Activated CD4-positive, alpha-beta T cell treated with anti-CD3 and anti-CD28 coated beads, Interleukin-2, amount 50 U/mL, for 24 hours (primary cell): ENCODE results near the gene MYBBP1A.

Experiments
- DNase-seq, 2 donors: peaks; one replicate each; pipeline ENCODE4 v3.0.0-alpha.2; 2020; ENCODE audit warnings: low read depth in 1 of 2, low spot score in 1 of 2

The MYBBP1A gene

DNA sequence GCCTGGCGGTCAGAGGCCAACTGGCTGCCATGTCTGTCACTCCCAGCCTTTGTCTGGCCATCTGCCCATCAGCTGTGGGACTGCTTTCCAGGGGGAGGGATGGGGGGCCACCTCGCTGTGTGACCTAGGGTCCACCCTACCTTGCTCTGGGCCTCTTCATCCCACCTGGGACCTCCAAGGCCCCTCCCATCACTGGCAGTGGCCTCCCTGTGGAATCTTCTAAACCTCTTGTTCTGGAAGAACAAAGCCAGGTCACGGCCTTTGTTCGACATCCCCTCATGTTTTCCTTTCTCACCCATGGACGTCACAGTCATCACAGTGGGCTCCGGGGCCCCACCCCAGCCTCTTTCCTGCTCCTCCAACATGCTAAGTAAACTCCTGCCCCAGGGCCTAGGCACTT is 32.5 kb downstream of the MYBBP1A start:
- no peak for DNase-seq

DNA sequence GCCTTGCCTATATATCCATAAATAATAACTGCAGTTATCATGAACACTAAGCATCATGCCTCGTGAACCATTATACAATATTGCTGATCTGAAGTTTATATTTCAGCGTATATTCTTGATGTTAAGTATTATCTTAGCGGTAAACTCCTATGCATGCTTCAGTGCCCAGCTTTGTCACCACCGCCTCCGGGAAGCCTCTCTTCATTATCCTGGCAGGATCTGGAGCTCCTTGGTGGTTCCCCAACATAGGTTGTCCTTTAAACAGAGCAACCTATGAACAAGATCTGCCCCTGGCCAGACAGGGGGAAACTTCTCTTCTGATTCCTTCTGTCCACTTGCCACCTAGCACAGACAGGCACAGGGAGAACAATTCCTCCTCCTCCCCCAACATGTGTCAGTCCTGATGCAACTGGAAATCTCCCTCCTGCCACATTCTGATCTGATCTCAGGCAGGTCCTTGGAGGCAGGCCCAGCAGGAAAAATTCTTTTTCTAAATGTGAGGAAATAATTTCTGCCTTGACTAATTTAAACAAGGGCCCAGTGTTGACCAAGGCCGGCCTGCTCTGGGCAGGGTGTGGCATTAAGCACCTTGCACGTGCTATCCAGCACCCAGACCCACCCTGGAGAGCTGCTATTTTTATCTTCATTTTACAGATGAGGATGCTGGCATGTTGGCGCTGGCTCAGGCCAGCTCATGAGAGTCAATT is 34.1 kb downstream of the MYBBP1A start:
- DNase-seq, result no peak

DNA sequence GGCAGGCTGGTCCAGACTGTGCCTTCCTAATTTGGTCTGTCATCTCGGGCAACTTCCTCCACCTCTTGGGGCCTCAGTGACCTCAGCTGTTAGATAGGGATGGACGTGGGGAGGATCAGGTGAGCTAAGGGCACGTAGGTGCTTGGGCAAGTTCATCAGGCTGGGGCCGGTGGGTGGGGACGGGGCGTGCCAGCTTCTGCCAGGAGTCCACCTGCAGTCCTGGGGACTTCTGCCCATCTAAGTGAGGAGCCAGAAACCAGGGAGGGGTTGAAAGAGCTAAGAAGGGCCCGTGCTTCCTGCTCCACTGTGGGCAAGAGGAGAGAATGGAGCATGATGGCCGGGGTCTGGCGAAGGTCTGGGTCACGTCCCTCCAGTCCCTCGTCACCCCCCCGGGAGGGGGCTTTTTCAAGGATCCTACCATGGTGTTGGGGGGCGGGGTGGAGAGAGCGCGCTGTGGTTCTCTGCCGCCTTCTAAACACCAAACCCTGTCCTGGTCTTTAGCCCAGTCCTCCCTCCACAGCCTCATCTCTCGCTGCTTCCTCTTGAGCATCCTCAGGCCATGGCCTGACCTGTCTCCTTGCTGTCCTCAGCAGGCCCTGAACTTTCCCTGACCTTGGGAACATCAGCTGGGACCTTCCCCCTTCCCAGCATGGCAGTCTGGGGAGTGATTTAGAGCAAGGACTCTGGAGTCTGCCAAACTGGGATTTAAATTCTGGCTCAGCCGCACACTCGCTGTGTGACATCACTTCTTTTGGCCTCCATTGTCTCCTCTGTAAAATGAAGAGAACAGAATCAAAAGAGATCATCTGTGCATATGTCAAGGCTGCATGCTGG is 34.9 kb downstream of the MYBBP1A start:
- no peak for DNase-seq

DNA sequence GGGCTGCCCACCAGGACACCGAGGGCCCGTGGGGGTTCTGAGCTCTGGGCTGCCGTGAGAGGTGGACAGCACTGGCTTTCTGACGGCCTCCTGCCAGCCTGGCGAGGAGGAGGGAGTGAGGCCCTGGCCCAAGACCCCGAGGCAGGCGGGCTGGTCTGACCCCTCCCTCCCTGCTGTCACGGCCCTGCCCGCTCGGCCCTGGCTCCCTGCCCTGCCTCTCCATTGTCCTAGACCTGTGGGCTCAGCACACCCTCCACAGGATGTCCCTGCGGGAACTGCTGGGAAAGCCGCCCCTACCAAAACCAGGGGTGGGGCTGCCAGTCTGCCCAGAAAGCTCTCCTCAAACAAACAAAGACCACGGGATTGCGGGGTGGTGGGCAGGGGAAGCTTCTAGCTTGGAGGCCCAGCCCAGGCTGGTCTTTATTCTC is 35.8 kb downstream of the MYBBP1A start:
- no peak for DNase-seq

DNA sequence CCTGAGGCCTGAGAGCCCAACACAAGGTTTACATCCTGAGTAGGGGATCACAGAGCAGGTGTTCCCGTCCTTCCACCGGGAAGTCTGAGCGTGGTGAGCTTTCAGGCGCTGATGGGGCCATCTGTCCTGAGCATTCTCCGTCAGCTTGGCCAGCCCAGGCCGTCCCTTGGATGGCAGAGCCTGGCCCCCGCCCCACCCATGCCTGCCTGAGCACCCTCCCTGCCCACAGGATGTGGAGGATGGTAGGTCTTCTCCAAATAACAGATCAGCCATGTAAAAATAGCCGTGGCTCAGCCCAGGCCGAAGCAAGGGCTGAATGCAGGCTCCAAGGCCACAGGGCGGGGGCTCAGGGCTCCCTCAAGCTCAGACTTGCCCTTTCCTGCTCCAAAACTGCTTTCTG is 36.3 kb downstream of the MYBBP1A start:
- DNase-seq, result no peak

DNA sequence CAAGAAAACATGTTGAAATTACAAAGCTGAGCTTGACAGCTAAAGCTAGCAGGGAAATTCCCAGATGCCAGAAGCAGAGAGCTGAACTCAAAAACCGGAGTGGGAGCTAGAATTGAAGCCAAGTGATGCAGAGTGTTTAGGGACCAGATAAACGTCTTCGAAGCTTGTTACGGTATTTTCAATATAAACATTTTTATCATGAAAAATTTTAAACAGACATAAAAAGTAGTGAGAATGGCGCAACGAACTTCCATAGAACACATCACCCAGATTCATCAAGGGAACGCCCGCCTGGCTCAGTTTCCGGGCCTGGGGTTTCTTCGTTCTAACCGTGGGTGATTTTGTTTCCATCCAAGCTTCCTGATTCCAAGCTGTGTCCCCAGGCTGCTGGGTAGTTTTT is 38.4 kb downstream of the MYBBP1A start:
- DNase-seq, result no peak

DNA sequence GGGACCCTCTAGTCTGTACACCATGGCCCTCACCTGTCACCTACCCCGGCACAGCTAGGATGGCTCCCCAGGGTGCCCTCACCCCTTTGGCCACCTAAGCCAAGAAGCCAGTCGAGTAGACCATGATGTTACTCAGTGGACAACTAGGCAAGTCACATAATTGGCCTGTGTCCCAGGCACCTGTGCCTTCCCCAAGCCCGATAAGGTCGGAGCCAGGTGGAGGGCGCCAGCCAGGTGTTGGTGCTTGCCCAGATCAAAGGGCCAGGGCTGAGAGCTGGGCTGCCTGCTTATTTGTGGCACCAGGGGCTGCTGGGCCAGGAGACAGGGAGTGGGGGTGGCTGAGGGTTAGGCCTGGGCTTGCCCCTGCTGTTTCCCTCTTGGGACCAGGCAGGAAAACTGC is 39.7 kb downstream of the MYBBP1A start:
- no peak for DNase-seq

DNA sequence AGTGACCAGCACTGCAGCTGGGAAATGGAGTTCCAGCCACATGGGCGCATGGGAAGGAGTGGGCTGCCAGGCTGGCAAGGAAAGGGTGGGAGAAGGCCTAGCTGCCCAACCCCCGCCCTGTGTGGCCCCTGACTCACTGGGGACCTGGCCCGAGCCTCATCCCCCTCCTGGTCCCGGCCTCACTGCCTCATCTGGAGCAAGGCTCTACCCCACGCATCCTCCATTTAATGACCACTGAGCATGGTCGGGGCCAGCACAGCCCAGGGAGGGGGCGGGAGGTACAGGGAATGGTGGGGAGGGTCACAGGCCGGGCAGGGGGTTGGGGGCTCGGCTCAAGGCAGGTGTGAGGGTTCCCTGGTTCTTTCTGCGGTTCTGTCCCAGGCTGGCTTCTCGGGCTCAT is 40.4 kb downstream of the MYBBP1A start:
- DNase-seq, result no peak

DNA sequence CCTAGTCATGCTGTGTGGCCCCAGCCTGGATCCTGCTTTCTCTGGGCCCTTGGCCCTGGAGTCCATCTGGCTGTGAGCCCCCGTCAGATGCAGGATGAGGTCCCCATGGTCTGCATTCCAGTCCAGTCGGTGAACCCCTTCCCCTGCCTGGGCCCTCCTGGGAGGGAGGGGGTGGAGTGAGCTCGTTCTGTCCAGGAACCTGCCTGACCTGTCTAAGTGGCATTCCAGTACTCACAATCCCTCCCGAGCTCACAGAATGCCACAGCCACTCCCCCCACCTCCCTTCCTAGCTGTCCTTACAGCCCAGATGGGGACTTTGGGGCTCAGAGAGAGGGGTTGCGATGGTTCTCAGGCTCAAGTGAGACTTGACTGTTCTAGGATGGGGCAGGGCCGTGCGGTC is 41.0 kb downstream of the MYBBP1A start:
- DNase-seq, result no peak

DNA sequence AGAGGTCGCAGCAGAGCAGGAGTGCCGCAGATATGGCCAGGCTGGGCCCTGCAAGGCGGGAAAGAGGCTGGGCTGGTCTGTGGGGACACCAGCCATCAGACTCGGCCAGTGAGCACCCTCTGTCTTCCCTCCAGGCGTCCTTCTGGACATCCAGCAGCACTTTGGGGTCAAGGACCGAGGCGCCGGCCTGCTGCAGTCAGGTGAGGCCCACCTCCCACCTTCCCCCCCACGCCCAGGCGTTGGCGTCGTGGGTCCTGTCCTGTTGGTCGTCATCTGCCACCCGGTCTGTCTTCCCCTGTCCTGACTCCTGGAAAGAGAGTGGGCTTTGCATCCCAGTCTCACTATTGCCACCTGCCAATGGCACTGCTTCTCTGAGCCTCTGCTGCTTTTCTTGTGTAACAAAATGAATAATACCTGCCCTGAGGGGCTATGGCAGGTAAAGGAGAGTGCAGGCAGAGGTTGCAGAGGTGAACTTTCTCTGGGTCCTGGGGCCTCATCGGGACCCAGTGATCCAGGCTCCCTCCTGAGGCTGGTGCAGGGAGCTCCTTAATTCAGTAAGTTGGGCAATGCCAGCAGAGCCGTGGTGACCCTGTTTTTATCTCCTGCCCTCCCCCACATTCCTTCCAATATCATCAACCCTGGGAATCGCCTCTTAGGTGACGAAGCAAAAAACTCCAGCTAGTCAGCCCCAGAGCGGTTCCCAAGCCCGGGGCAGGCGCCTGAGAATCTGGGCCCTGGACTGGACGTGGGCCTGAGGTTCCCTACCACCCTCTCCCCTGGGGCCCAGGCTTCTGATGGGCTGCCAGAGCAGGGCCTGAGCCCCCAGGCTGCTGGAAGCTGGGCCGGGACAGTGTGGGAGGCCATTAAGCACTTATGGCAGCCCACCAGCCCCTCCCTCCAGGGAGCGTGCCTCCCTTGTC is 41.8 kb downstream of the MYBBP1A start:
- no peak for DNase-seq

DNA sequence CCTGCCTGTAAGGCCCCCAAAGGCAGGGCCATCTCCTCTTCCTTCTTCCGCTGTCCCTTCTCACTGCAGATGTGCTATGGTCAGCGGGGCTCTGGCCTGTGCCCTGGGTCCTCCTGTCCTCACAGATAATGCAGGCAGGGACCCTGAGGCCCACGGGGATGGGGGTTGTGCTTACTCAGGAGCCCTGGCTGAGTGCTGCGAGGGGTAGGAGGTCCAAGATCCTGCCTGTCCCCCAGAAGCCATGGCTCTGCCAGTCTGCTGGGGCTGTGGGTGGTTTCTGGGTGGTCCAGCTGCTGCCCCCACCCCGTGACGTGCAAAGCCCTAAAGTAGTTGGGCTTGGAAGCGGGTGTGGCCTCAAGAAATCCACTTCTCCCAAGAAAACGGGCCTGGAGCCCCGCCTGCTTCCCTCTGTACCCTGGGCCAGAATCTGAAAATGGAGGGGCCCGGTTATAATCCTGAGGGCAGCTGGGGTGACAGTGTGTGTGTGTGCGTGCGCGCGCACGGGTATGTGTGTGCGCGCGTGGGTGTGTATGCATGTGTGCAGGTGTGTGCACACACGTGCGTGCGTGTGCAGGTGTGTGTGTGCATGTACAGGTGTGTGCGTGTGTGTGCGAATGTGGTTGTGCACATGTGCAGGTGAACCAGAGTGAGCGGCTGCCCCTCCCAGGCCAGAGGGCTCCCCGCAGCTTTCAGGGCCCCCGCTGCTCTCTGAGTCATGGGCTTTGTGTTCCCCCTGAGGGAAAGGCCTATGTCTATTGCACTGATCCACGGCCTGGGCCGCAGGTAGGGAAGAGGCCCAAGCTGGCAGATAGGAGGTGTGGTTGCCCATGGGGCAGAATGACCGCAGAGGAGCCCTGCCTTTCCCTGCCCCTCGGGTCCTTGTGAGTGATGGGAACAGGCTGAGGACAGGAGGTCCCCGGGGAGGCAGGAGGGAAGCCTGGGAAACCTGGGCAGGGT is 42.8 kb downstream of the MYBBP1A start:
- DNase-seq, result no peak

DNA sequence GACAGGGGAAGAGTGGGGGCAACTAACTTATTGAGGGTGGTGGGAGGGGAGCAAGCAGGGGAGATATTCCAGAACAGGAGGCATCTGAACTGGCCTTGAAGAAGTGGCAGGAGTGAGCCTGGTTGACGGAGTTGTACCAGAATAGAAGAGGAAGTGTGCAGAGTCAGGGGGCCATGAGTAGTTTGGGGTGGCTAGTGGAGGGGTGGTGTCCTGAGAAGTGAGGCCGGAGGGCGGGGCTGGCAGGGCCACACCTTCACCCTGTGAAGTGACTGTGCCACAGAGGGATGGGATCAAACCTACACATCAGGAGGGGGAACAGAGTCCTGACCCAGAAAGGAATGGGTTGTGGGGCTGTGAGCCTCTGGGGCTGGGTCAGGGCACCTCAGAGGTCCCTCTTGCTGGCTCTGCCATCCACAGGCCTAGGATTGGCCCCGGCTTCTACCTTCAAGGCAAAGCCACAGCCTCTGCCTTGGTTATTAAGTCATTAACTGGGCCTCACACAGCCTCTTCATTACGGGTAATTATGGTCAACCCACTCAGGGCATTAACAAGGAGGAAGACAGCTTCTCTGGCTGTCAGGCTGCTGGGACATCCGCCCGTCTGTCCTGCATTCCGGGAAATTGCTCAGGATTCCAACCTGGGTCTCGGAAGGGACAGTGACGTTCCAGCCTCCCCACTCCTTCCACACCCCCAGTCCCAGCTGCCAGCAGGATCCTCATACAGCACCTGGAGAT is 43.8 kb downstream of the MYBBP1A start:
- no peak for DNase-seq

DNA sequence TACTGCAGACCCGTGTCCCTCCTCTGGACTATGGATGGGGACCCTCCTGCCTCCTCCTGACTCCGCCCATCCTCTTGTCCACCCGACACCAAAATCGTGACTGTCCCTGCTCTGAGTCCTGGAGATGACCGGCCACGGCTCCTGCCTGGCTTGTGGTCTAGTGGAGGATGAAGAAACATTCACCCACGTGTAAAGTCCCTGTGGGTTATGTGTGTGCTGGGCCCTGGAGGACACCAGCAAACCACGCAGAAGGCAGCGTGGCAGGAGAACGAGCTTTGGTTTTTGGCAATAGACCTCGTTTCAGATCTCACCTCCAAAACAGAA is 44.6 kb downstream of the MYBBP1A start:
- no peak for DNase-seq

DNA sequence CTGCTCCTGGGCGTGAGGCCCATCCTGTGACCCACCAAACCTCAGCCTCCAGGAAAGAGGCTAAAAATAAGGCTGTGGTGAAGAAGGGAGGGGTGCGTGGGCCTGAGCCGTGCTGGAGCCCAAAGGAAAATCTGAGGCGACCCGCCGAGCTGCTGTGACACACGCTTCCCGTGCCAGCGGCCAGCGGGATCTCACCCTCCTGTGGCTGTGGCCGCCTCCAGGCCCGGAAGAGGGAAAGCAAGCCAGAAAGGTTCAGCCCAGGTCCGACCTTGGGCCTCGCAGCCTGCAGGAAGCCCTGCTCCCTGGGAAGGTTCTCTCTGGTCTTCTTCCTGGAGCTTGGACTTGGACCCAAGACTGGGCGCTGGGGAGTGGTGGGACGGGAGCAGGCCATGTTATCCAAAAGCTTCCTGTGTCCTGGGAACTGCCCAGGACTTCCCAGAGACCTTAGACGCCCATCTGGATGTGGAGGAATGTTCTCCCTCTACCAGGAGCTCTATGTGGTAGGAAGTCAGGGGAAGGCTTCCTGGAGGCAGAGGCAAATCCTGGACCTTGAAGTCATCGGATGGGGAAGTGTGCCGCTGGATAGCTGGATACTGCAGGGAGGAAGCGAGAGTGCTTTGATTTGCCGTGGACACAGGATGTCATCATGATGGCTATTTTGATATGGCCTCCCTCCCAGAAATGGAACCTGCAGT is 45.1 kb downstream of the MYBBP1A start:
- DNase-seq, result no peak

DNA sequence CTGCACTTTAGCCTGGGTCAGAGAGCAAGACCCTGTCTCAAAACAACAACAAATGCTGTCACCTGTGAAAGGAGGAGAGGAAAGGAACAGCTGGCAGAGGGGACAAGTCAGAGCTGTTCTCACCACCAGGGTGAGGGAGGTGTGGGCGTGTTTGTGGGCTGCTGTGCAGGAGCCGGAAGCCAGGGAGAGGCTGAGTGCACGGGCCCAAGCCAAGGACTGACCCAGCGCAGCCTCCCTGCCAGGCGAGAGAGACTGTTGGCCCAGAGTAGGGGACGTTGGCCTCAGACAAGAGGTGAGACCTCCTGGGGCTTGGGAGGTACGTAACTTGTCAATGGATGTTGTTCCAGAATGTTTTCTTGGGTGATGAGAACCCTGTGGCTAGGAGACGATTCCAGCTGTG is 45.8 kb downstream of the MYBBP1A start:
- DNase-seq, result no peak

DNA sequence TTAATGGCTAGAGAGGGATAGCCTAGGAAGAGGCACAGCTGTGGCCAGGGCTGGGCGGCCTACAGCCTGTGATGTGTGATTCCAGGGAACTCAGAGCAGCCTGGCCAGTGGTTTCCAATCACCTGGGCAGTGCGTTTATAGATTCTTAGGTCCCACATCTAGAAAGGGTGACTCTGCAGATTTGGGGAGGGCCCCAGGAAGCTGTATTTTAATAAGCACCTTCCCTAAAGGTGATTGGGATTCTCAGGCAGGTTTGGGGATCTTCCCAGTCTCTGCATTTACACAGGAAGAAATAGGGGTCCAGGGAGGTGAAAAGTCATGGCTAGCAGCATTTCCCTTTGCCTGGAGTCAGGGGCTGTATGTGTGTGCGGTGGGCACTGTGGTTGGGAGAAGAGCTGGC is 47.0 kb downstream of the MYBBP1A start:
- DNase-seq, result no peak

DNA sequence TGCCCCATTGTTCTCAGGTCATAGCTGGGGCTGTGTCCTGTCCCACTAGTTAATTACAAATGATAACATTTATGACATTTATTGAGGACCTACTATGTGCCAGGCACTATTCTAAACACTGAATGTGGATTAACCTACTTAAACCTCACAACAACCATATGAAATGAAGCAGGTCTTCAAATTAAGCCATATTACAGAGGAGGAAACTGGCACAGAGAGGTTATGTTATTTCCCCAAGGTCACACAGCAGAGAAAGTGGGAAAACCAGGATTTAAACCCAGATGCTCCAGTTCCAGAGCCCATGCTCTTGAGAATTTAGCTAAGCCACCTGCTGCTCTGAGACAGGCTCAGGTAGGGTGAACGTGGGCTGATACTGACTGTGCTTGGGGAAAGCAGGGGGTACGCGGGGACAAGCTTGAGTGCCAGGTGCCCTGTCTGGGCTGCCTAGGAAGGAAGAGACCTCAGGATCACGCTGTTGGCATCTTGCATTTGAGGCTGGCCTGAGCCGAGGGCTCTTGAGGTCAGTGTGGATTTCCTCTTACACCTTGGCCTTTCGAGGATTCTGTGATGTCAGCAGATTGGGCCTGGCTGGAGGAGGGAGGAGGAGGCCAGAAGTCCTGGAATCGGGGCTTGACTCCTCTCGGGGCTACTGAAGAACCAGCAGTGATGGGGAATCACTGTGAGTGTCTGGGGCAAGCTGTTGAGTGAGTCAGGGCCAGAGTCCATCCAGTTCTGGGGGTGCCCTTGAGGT is 47.6 kb downstream of the MYBBP1A start:
- no peak for DNase-seq

DNA sequence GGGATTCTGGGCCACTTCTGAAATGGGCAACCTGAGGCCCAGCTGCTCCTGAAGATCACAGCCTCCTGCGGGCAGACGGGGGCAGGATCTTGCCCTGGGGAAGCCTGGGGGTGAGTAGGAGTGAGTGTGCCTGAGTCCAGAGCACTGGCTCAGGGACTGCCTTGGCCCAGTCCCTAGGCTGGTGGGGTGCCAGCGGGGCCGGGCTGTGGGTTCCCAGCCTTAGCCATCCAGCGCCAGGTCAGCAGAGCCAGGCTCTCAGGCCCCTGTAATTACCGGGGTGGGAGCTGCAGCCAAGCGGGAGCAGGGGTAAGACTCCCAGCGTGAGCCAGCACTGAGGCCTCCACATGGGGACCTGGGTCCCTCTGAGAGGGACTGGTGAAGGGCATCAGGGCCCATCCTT is 48.3 kb downstream of the MYBBP1A start:
- DNase-seq, result no peak
